Measurements from ENCODE around the gene MORN3.
A peak's percentile ranks its signal among the peaks of the same experiment; 100 is the strongest.

The MORN3 gene

GRCh38 chr12:121628037-121628436, 41.4 kb downstream of the MORN3 start:
- TF ChIP-seq REST (IDR thresholded peaks at IDR 0.05; ENCODE audit: insufficient read depth in 1 of 2, low read depth in 2 of 2, low read length in 2 of 2): no peak
- no peak for TF ChIP-seq FOXP2 (optimal IDR thresholded peaks at IDR 0.05; ENCODE audit: borderline replicate concordance, extremely low read depth, extremely low read length, insufficient read depth)
- no peak for TF ChIP-seq SIN3A (IDR thresholded peaks at IDR 0.05; ENCODE audit: borderline replicate concordance, insufficient read depth, low read length)
- TF ChIP-seq TAF1 (IDR thresholded peaks at IDR 0.05; ENCODE audit: borderline replicate concordance, insufficient read depth, low read length): no peak
- no peak for TF ChIP-seq POLR2AphosphoS5 (IDR thresholded peaks at IDR 0.05; ENCODE audit: low read depth, low read length)

- no peak for TF ChIP-seq REST (IDR thresholded peaks at IDR 0.05; ENCODE audit: insufficient read depth in 1 of 2, low read depth in 2 of 2, low read length in 2 of 2)
- TF ChIP-seq POLR2AphosphoS5 (IDR thresholded peaks at IDR 0.05; ENCODE audit: low read depth, low read length): peak; percentile 28; the same call in 1 of the 2 replicates
- TF ChIP-seq SIN3A (IDR thresholded peaks at IDR 0.05; ENCODE audit: borderline replicate concordance, insufficient read depth, low read length): 0 out of 2 replicates have a peak, but pooled peaks have one; percentile 21
- no peak for TF ChIP-seq FOXP2 (optimal IDR thresholded peaks at IDR 0.05; ENCODE audit: borderline replicate concordance, extremely low read depth, extremely low read length, insufficient read depth)
- peak; percentile 50; the same call in 1 of the 2 replicates for TF ChIP-seq TAF1 (IDR thresholded peaks at IDR 0.05; ENCODE audit: borderline replicate concordance, insufficient read depth, low read length)
Observed at GRCh38 chr12:121626853-121627640, 42.4 kb downstream of the MORN3 start.

- TF ChIP-seq FOXP2 (optimal IDR thresholded peaks at IDR 0.05; ENCODE audit: borderline replicate concordance, extremely low read depth, extremely low read length, insufficient read depth): peak; percentile 57
- no peak for TF ChIP-seq REST (IDR thresholded peaks at IDR 0.05; ENCODE audit: insufficient read depth in 1 of 2, low read depth in 2 of 2, low read length in 2 of 2)
- TF ChIP-seq SIN3A (IDR thresholded peaks at IDR 0.05; ENCODE audit: borderline replicate concordance, insufficient read depth, low read length): 0 out of 2 replicates have a peak, but pooled peaks have one; percentile 51
- peak; percentile 76 for TF ChIP-seq POLR2AphosphoS5 (IDR thresholded peaks at IDR 0.05; ENCODE audit: low read depth, low read length)
- TF ChIP-seq TAF1 (IDR thresholded peaks at IDR 0.05; ENCODE audit: borderline replicate concordance, insufficient read depth, low read length): peak; percentile 76
Observed at GRCh38 chr12:121626087-121626852, 43.2 kb downstream of the MORN3 start, which contains the start of gene ORAI1. Gene ORAI1, plus strand, starts transcription at chr12:121626530.

- TF ChIP-seq FOXP2 (optimal IDR thresholded peaks at IDR 0.05; ENCODE audit: borderline replicate concordance, extremely low read depth, extremely low read length, insufficient read depth) (no peak), SIN3A (IDR thresholded peaks at IDR 0.05; ENCODE audit: borderline replicate concordance, insufficient read depth, low read length) (no peak), REST (IDR thresholded peaks at IDR 0.05; ENCODE audit: insufficient read depth in 1 of 2, low read depth in 2 of 2, low read length in 2 of 2) (no peak), TAF1 (IDR thresholded peaks at IDR 0.05; ENCODE audit: borderline replicate concordance, insufficient read depth, low read length) (no peak), POLR2AphosphoS5 (IDR thresholded peaks at IDR 0.05; ENCODE audit: low read depth, low read length) (no peak)
Observed at GRCh38 chr12:121620333-121620891, 49.0 kb downstream of the MORN3 start.

Measured in PFSK-1 (cell line).